OCI-LY1 (cell line): ENCODE data around the gene GABARAPL2.
"Not testable (repeated sequence)": the region's sequence is repeated elsewhere in the genome, so short reads cannot be mapped to it uniquely, and the experiment has no call there.

Experiments used
- EZH2 ChIP-seq: fragments of 200-600 bp; sonication (generic), shearing (Covaris generic); IDR thresholded peaks from 2 replicates; pipeline ENCODE4 v1.8.0; 2017; ENCODE audit warnings: borderline replicate concordance, mixed run types, mild to moderate bottlenecking, antibody characterized with exemption, low read length, moderate library complexity, mixed read lengths
- TF ChIP-seq, protein P1 (sequence below): fragments of 200-600 bp; sonication (generic), shearing (Covaris generic); IDR thresholded peaks from 2 replicates; pipeline ENCODE4 v1.5.1; 2017; ENCODE audit warnings: mild to moderate bottlenecking, antibody characterized with exemption, low read length, moderate library complexity, mixed read lengths

DNA sequence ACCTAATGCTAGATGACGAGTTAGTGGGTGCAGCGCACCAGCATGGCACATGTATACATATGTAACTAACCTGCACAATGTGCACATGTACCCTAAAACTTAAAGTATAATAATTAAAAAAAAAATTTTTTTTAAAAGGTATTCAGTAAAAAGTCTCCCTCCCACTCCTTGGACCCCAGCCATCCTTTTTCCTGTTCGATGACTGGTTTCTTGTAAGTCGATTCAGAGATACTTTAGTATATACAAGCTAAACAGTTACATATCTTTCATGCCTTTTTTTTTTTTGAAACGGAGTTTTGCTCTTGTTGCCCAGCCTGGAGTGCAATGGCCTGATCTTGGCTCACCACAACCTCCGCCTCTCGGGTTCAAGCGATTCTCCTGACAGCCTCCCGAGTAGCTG lies 25.7 kb downstream of the GABARAPL2 start:
- TF ChIP-seq, protein P1, sequence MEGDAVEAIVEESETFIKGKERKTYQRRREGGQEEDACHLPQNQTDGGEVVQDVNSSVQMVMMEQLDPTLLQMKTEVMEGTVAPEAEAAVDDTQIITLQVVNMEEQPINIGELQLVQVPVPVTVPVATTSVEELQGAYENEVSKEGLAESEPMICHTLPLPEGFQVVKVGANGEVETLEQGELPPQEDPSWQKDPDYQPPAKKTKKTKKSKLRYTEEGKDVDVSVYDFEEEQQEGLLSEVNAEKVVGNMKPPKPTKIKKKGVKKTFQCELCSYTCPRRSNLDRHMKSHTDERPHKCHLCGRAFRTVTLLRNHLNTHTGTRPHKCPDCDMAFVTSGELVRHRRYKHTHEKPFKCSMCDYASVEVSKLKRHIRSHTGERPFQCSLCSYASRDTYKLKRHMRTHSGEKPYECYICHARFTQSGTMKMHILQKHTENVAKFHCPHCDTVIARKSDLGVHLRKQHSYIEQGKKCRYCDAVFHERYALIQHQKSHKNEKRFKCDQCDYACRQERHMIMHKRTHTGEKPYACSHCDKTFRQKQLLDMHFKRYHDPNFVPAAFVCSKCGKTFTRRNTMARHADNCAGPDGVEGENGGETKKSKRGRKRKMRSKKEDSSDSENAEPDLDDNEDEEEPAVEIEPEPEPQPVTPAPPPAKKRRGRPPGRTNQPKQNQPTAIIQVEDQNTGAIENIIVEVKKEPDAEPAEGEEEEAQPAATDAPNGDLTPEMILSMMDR = not testable (repeated sequence)
- TF ChIP-seq EZH2 = not testable (repeated sequence)
